ENCODE results near the gene TMEM247.
A peak's percentile ranks its signal among the peaks of the same experiment; 100 is the strongest.
"Not testable (repeated sequence)": the region's sequence is repeated elsewhere in the genome, so short reads cannot be mapped to it uniquely, and the experiment has no call there.

Gene TMEM247

GRCh38 chr2:46458763-46459500, 20.4 kb upstream of the TMEM247 start:
- no peak for DNase-seq (ENCODE audit: low read depth in 2 of 2)

DNA sequence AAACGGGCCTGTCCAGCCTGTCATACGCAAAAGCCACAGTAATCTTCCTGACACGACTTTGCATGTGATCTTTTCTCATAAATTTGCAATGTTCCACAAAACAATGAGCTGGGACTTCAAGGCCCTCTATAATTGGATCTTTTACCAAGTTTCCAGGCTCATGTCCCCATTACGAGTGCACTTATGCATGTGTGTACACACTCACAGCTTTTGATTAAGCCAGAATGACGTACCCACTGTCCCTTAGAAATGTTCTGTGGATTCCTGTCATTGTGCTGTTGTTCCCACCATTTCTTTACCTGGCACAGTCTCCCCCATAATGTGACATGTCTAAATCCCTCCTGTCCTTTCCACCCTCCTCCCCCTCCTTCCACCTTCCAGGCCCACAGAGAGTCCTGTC, 19.7 kb upstream of the TMEM247 start:
- DNase-seq (ENCODE audit: low read depth in 2 of 2) = no peak

GRCh38 chr2:46460241-46460921, 19.0 kb upstream of the TMEM247 start:
- DNase-seq (ENCODE audit: low read depth in 2 of 2) = no peak

DNA sequence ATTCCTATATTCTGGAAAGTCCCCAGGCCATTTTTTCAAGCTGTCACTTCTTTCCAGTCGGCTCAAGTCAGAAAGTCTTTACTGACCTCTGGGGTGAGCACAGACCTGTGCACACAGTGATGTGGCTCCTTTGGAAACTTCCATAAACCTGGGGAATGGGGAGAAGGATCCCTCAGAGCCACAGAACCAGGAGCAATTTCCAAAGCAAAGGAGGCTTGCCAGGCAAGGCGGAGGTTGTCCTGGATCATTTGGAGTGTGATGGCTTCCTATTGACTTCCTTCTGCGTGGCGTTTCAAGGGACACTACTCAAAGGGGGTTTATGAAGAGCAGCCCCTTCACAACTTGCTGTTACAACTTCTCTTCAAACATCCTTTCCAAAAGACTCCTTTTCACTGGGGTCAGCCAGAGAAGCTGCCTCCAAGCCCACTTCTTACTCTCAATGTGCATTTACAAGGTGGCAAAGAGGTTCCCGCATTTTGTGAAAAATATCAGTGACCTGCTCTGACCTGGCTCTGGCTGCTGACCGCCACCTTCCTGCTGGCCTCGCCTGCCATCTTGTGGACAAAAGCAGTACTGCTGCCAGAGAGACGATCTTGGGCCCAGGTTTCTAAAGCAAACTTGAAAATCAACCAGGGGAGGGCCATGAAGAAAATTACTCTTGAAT, 18.2 kb upstream of the TMEM247 start:
- DNase-seq (ENCODE audit: low read depth in 2 of 2) = peak; percentile 51

- DNase-seq (ENCODE audit: low read depth in 2 of 2) = no peak
Observed at GRCh38 chr2:46461709-46462171, 17.6 kb upstream of the TMEM247 start.

- no peak for DNase-seq (ENCODE audit: low read depth in 2 of 2)
Observed at GRCh38 chr2:46462936-46463335, 16.4 kb upstream of the TMEM247 start.

DNA sequence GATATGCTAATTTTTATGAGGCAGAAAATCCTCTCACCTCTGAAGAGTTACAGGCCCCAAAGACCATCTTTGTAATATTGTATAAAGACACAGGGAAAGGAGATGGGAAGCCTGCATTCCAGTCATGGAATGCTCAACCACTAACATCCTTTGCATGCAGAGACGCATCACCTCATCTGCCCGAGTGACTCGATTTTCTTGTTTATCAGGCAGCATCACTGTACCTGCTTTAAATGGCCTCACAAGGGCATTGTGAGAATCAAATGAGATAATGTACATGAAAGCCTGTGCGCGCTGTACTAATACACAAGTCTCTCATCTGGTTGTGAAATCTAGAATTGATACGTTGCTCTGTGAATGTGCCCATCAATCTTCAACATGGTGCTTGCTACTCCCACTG, 10.2 kb upstream of the TMEM247 start:
- no peak for DNase-seq (ENCODE audit: low read depth in 2 of 2)

GRCh38 chr2:46469700-46470099, 9.7 kb upstream of the TMEM247 start:
- no peak for DNase-seq (ENCODE audit: low read depth in 2 of 2)

GRCh38 chr2:46470114-46470628, 9.2 kb upstream of the TMEM247 start:
- no peak for DNase-seq (ENCODE audit: low read depth in 2 of 2)

GRCh38 chr2:46471019-46471583, 8.3 kb upstream of the TMEM247 start:
- no peak for DNase-seq (ENCODE audit: low read depth in 2 of 2)

DNA sequence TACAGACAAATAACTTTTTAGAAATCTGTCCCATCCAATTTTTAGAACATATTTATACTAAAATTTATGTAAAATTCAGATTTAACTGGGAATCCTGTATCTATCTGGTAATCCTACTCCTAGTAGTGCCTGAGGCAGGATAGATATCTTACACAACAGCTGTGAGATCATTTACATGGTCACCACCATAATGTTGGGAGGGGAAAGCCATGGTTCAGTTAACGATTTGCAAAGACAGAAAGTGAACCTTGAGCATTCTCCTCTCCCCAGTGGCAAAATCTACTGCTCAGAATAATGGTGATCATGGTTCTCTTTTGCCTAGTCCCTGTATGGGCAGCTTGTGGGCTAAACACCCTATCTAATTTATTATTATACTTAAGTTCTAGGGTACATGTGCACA, 7.7 kb upstream of the TMEM247 start:
- DNase-seq (ENCODE audit: low read depth in 2 of 2) = no peak

DNA sequence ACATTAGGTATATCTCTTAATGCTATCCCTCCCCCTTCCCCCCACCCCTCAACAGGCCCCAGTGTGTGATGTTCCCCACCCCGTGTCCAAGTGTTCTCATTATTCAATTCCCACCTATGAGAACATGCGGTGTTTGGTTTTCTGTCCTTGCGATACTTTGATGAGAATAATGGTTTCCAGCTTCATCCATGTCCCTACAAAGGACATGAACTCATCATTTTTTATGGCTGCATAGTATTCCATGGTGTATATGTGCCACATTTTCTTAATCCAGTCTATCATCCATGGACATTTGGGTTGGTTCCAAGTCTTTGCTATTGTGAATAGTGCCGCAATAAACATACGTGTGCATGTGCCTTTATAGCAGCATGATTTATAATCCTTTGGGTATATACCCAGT, 7.2 kb upstream of the TMEM247 start:
- not testable (repeated sequence) for DNase-seq (ENCODE audit: low read depth in 2 of 2)

GRCh38 chr2:46477462-46477861, 1.9 kb upstream of the TMEM247 start:
- not testable (repeated sequence) for DNase-seq (ENCODE audit: low read depth in 2 of 2)

- no peak for DNase-seq (ENCODE audit: low read depth in 2 of 2)
Observed at GRCh38 chr2:46477925-46478324, 1.4 kb upstream of the TMEM247 start.

- DNase-seq (ENCODE audit: low read depth in 2 of 2) = no peak
Observed at GRCh38 chr2:46480562-46480961, 1.2 kb downstream of the TMEM247 start.

- no peak for DNase-seq (ENCODE audit: low read depth in 2 of 2)
Observed at GRCh38 chr2:46481198-46482193, 2.1 kb downstream of the TMEM247 start.

DNA sequence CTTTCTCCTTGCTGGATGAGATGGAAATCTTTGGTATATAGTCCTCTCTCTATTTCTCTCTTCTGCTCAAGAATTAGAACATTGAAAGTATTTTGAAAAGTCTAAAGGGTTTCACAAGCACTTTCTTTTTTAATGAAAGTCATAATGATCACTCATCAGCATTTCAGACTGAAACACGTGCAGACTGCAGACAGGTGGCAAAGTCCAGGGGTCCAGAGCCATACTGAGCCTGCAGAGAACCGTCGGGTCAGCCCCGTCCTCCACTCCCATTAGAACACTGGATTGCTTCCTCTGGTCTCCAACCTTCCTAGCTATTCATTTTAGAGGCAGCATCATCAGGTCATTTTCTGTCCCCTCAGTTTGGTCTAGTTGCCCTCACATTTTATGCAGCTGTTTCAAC, 3.1 kb downstream of the TMEM247 start:
- no peak for DNase-seq (ENCODE audit: low read depth in 2 of 2)

DNA sequence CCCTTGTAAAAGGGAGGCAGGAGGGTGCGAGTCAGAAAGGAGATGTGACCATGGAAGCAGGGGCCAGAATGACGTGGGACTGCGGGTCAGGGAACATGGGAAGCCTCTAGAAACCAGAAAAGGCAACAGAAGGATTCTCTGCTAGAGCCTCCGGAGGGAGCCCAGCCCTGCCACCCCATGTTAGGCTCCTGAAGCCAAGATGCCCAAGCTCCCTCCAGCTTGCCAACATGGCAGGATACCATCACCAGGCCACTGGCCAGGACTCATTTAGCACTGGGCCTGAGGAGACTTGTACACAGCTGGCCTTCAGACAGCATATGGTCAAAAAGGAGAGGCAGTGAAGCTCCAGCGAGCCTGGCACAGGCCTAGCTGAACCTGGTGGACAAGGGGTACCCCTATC, 5.6 kb downstream of the TMEM247 start:
- DNase-seq (ENCODE audit: low read depth in 2 of 2) = no peak

- no peak for DNase-seq (ENCODE audit: low read depth in 2 of 2)
Observed at GRCh38 chr2:46486436-46486835, 7.1 kb downstream of the TMEM247 start.

GRCh38 chr2:46487667-46488335, 8.4 kb downstream of the TMEM247 start:
- DNase-seq (ENCODE audit: low read depth in 2 of 2) = no peak
